Effector memory CD8-positive, alpha-beta T cell (primary cell): ENCODE results near the gene HTT.
A peak's percentile ranks its signal among the peaks of the same experiment; 100 is the strongest.

ENCODE experiments used
- ATAC-seq: fragments of 150-1000 bp; cut with Tn5 transposase; replicated peaks from 2 replicates; pipeline ENCODE4 v1.10.0; 2021; ENCODE audit warnings: mild to moderate bottlenecking, moderate library complexity
- DNase-seq, 3 experiments: peaks; one replicate each; pipeline ENCODE4 v3.0.0; 2021
- H3K27ac Mint-ChIP-seq, 2 donors: one replicate each; pipeline ENCODE4 v1.8.0; 2022; ENCODE audit warnings: mild to moderate bottlenecking in 2 of 2, mixed read lengths in 2 of 2, moderate library complexity in 2 of 2
- H3K27me3 Mint-ChIP-seq, 2 donors: one replicate each; pipeline ENCODE4 v1.8.0; 2022; ENCODE audit warnings: mixed read lengths in 2 of 2
- H3K36me3 Mint-ChIP-seq: one replicate; pipeline ENCODE4 v1.8.0; 2022; ENCODE audit warnings: mild to moderate bottlenecking, moderate library complexity, mixed read lengths; ENCODE audit not compliant: insufficient read depth
- H3K4me1 Mint-ChIP-seq, 2 donors: one replicate each; pipeline ENCODE4 v1.8.0; 2022; ENCODE audit warnings: low read depth in 2 of 2, mixed read lengths in 2 of 2
- H3K4me3 Mint-ChIP-seq, 2 donors: one replicate each; pipeline ENCODE4 v1.8.0; 2022; ENCODE audit warnings: mild to moderate bottlenecking in 2 of 2, mixed read lengths in 2 of 2, moderate library complexity in 2 of 2
- H3K9me3 Mint-ChIP-seq, 2 donors: one replicate each; pipeline ENCODE4 v1.8.0; 2022; ENCODE audit warnings: mixed read lengths in 2 of 2

Gene HTT

DNA sequence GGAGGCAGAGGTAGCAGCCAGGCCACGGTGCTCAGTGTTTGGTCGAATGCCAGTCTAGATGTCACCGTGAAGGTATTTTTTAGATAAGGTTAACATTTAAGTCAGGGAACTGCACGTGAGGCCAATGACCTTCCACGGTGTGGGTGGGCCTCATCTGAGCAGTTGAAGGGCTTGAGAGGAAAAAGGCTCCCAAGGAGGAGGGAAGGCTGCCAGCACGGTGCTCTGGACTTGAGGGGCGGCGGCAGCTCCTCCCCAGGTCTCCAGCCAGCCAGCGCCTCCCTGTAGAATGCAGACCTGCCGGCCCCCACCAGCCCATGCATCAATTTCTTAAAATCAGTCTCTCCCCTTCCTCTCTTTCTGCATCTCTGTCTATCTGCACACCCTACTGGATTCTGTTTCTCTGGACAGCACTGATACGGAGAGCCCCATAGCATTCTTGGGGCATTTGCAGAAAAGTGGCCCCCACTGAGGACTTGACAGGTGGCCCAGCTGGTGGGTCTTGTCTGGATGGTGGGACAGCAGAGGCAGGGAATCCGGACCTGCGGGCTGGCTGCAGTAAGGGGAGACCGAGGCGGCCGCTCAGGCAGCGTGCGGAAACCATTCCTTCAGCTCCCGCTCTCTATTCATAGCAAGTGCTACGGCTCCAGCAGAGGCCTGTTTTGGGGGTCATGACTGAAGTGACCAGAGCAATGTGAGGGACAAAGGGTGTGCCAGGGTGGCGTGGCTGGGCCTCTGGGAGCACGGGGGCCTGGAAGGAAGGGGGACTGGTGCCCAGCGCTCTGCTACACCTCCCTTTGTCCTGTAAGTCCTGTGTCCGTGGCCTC is 210.5 kb downstream of the HTT start:
- ATAC-seq (no peak), DNase-seq (no peak)
- Mint-ChIP-seq H3K9me3 (no peaks in the 10 kb centered on the region), H3K27ac (no peak overlapping the region), H3K36me3 (no peaks in the 10 kb centered on the region), H3K4me1 (no peaks in the 10 kb centered on the region), H3K4me3 (no peak overlapping the region), H3K27me3 (peaks cover 35 to 71% of the 10 kb centered on the region in 2 donors)

DNA sequence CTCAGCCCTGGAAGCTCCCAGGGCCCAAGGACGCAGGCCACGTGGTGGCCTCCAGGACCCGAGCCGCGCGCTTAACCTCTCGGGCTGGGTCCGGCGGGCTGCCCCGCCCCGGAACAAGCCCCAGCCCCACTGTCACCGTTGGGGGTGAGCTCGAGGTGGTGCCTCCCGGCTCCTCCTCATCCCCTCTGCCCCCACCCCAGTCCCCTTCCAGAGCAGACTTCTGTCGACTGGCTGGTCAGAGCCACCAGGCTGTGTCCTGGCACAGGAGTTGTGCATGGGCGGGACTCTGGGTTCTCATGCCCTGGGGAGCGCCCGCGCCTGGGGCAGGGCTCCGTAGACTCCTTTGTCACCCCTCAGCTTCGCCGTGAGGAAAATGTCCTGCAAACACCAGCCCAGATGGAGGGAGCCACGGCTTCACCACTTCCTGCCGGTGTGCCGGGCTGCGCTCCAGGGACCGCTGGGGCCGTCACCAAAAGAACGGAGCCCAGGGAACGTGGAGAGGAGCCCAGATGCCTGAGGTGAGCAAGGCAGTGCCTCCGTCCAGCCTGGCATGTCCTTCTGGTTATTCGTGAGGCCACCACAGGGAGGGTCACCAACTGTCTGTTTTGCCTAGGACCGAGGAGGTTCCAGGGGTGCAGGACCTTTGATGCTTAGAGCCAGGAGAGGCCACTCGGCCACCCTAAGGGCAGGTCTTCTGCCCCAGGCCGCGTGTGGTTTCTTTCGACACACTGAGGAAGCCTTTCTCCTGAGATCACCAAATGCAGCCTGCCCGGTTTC is 211.3 kb downstream of the HTT start:
- Mint-ChIP-seq H3K4me3 (no peak overlapping the region), H3K27ac (no peak overlapping the region), H3K9me3 (no peaks in the 10 kb centered on the region), H3K27me3 (peaks cover 35 to 71% of the 10 kb centered on the region in 2 donors), H3K4me1 (no peaks in the 10 kb centered on the region), H3K36me3 (no peaks in the 10 kb centered on the region)
- DNase-seq (no peak), ATAC-seq (peak; percentile 37)

DNA sequence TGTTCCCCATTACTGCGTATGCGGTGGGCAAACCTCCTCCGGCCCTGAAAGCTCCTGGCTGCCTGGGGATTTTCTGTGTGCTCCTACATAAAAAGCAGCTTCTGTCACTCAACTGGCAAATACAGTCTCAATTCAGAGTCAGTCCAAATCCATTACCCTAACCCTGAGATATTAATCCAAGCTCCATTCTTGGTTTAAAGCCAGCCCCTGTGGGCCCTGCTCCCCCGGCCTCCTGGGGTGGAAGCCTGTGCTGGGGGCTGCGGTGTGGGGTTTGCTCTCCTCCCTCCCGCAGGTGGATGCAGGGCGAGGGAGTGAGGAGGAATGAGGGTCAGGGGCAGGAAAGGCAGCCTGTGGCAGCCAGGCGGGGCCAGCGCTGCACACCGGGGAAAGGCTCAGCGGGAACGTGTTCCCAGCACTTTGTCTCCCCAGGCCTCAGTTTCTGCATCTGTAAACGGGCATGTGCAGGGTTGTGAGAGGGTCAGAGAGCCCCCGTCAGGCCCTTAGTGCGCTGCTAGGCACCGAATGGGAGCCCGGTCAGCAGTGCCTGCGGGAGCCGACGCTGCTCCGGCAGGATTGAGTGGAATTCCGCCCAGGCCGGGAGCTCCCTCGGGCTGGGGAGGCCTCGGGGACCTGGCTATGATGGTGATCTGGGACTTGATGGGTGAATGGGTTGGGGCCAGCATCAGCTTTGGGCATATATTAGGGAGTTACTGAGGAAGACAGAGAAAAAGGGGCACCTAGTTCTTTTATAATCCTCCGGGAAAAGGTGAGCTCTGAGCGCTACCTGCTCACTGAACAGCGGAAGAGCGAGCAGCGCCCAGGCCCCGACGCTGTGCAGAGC is 212.1 kb downstream of the HTT start:
- no peak overlapping the region for H3K27ac Mint-ChIP-seq

DNA sequence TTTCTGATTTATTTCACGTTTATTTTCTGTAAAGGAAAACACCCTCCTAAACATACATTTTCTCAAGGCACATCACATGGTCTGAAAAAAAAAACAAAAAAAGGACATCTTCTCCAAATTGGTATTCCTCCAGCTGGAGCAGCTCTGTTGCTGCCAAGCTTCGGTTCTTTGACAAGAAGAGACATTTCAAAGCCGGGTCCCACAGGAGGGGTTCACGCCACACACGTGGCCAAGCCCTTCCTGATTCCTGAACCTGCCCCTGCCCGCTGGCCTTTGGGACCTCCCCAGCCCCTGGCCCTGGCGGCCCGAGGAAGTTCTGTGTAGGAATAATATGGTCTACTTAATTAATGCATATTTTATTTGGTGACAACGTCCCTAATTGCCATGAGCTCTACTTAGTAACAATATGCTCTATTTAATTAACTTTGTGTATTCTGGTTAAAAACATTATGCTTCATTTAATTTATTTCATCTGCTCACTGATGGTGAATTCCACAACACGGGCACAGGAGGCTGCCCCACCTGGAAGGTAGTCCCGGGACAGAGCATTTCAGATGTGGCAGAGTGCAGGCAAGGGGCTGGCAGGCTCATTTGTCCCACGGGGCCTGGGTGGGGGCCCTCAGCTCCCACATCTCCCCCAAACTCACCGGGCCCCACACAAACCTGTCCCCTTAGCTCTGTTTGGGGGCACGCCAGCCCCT is 212.9 kb downstream of the HTT start:
- no peaks in the 10 kb centered on the region for H3K9me3 Mint-ChIP-seq
- H3K4me3 Mint-ChIP-seq = no peak overlapping the region
- H3K4me1 Mint-ChIP-seq = peaks cover 6 to 7% of the 10 kb centered on the region in 2 donors
- peaks cover 28 to 68% of the 10 kb centered on the region in 2 donors for H3K27me3 Mint-ChIP-seq
- ATAC-seq (no peak), DNase-seq (no peak)
- no peak overlapping the region for H3K27ac Mint-ChIP-seq
- peaks cover 3% of the 10 kb centered on the region for H3K36me3 Mint-ChIP-seq

More for the DNA sequence above, 212.1 kb downstream of the HTT start:
- H3K27me3 Mint-ChIP-seq = peaks cover 32 to 68% of the 10 kb centered on the region in 2 donors
- DNase-seq (no peak), ATAC-seq (no peak)
- no peaks in the 10 kb centered on the region for H3K36me3 Mint-ChIP-seq
- no peaks in the 10 kb centered on the region for H3K9me3 Mint-ChIP-seq
- no peak overlapping the region for H3K4me3 Mint-ChIP-seq
- H3K4me1 Mint-ChIP-seq = peaks cover 2% of the 10 kb centered on the region in 2 donors

DNA sequence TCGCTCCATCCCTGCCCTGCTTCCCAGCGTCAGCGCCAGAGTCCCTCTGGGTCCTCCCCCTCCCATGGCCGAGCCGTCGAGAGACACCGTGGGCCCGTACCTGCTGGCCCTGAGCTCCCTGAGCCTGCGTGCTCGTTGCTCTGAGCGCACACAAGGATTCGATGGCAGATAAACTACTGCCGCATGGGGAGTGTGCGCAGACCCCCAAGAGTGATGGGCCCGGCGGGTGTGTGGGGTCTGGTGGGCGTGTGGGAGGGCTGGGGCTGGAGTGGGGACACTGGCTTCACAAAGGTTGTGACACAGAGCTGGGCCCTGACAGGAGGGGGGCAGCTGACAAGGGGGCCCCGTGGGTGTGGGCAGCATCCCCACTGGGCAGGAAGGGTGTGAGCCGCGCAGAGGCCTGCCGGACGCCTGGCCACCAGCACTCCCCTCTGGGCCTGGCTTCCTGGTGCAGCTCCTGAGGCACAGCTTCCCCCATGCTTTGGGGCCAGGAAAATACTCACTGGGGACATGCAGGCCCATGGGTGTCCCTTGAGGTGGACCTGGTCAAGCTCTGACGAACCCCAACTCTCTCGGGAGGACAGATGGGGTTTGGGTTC is 213.6 kb downstream of the HTT start:
- no peak for ATAC-seq
- peaks cover 22 to 62% of the 10 kb centered on the region in 2 donors for H3K27me3 Mint-ChIP-seq
- no peak overlapping the region for H3K27ac Mint-ChIP-seq
- H3K4me3 Mint-ChIP-seq = no peak overlapping the region
- H3K36me3 Mint-ChIP-seq = peaks cover 3% of the 10 kb centered on the region
- H3K9me3 Mint-ChIP-seq = no peaks in the 10 kb centered on the region
- H3K4me1 Mint-ChIP-seq = peaks cover 6 to 7% of the 10 kb centered on the region in 2 donors
- DNase-seq = no peak

DNA sequence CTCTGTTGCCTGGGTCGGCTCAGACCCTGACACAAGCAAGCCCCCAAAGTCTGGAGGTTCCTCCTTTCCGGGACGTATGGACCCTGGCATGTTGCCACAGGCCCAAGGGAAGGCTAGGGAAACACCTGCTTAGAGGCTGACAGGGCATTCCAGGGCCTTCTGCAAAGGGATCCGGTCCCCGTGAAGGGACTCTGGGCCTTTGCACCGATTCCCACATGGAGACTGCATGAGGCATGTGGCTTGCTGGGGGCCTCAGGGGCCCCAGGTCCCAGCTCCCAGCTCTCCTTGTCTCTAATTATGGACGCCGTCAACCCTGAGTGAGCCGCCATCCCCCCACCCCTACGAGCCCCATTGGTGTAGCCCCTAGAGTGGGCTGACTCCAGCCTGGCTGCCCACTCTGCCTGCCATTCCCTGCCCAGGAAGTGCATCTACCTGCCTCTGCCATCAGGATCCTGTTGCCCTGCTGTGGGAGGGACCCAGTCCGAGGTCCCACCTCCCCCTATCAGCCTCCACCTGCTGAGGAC is 214.2 kb downstream of the HTT start:
- DNase-seq = no peak
- H3K27me3 Mint-ChIP-seq = peaks cover 16 to 56% of the 10 kb centered on the region in 2 donors
- peaks cover 9 to 10% of the 10 kb centered on the region in 2 donors for H3K4me1 Mint-ChIP-seq
- peaks cover 3% of the 10 kb centered on the region for H3K36me3 Mint-ChIP-seq
- H3K9me3 Mint-ChIP-seq = no peaks in the 10 kb centered on the region
- H3K4me3 Mint-ChIP-seq = no peak overlapping the region
- H3K27ac Mint-ChIP-seq = no peak overlapping the region
- no peak for ATAC-seq

DNA sequence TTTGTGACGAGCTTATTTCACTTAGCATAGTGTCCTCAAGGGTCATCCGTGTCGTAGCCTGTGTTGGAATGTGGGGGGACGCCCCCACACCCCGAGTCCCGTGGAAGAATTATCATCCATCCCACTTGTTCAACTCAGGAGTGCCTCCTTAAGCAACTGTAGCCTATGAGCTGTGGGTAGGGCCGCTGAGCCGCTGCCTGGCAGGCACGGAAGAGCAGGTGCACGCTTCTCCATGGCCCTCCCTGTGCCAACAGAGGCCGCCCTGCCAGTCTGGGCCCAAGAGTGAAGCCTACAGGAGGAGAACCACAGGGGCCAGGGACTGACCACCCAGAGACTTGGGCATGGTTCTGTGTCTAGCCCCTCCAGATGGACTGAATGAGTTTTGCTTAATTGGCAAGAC is 216.0 kb downstream of the HTT start:
- peaks cover 3% of the 10 kb centered on the region for H3K36me3 Mint-ChIP-seq

DNA sequence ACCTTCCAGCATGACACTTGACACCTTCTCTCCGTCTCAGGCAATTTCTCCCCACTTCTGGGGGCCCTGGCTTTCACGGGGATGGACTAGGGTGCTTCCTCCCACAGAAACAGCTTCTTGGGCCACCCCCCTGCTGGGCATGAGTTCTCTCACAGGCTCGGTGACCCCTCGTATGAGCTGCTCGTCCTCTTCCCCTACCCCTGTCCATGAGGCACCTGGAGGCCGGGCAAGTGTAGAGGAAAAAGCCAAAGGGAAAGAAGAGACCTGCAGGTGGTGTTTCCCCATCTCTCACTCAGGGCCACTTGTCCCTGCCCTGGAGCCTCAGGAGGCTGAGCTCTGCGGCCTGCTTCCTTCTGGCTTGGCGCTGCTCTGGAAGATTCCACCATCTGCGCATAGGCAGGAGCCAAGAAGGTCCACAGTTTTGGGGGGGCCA is 216.4 kb downstream of the HTT start:
- Mint-ChIP-seq H3K4me3 (no peak overlapping the region), H3K36me3 (peaks cover 3% of the 10 kb centered on the region), H3K27ac (no peak overlapping the region), H3K27me3 (peaks cover 8 to 41% of the 10 kb centered on the region in 2 donors), H3K4me1 (peaks cover 18% of the 10 kb centered on the region in 2 donors), H3K9me3 (no peaks in the 10 kb centered on the region)
- ATAC-seq = no peak
- DNase-seq = no peak

More for the DNA sequence above, 216.0 kb downstream of the HTT start:
- no peak for ATAC-seq
- no peak overlapping the region for H3K4me3 Mint-ChIP-seq
- peaks cover 18% of the 10 kb centered on the region in 2 donors for H3K4me1 Mint-ChIP-seq
- no peaks in the 10 kb centered on the region for H3K9me3 Mint-ChIP-seq
- H3K27me3 Mint-ChIP-seq = peaks cover 8 to 43% of the 10 kb centered on the region in 2 donors
- H3K27ac Mint-ChIP-seq = no peak overlapping the region
- no peak for DNase-seq

DNA sequence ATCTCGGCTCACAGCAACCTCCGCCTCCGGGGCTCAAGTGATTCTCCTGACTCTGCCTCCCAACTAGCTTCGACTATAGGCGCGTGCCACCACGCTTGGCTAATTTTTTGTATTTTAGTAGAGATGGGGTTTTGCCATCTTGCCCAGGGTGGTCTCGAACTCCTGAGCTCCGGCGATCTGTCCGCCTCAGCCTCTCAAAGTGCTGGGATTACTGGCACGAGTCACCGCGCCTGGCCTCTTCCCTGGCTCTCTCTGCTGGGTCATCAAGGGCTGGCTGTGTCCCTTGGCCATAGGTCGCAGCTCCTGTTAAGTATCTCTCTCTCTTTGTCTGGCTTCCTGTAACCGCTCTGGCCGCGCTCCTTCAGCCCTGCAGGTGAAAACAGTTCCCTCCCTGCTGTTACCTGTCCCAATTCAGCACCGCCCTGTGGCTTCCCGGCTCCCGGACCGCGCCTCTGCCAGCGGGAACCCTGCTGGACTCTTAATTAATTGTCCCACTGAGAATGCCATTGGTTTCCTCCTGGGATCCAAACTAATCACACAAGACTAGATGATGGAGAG is 217.0 kb downstream of the HTT start:
- Mint-ChIP-seq H3K27me3 (peaks cover 7 to 35% of the 10 kb centered on the region in 2 donors), H3K4me1 (peaks cover 18 to 22% of the 10 kb centered on the region in 2 donors)

DNA sequence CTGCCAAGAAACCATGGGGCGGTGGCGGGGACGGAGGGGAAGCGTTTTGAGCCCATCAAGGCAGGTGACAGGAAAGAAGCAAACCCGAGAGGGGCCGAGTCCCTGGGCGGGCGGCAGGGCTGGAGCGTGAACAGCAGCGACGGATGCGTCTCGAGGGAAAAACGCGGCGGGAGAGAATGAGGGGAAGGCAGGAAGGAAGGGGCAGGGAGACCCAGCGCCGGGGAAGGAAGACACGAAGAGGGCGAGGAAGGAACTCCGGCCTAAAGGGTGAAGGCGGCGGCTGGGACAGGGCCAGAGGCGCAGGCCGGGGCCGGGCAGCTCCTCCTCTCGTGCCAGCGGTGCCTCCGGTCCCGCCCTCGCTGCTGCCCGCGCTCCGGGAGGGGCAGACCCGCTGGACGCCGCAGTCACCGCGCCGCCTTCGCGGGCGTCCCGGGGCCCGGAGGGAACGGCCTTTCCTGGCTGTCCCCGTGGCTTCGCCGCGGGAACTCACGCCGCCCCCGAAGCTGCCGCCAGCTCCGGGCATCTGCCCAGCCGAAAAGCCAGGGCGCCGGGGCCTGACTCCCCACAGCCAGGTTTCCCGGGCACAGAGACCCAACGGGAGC is 217.6 kb downstream of the HTT start:
- Mint-ChIP-seq H3K36me3 (peaks cover 3% of the 10 kb centered on the region), H3K4me3 (peak overlapping the region; percentile 85 to 96), H3K27me3 (peaks cover 1 to 30% of the 10 kb centered on the region in 2 donors), H3K4me1 (peaks cover 19 to 22% of the 10 kb centered on the region in 2 donors), H3K27ac (peak overlapping the region; percentile 86 to 90), H3K9me3 (no peaks in the 10 kb centered on the region)
- ATAC-seq (peak; percentile 23), DNase-seq (peak in 1 of 3 experiments; percentile 21)

More for the DNA sequence above, 217.0 kb downstream of the HTT start:
- Mint-ChIP-seq H3K4me3 (peak overlapping the region; percentile 85 to 96), H3K27ac (peak overlapping the region; percentile 86 to 90), H3K9me3 (no peaks in the 10 kb centered on the region), H3K36me3 (peaks cover 3% of the 10 kb centered on the region)
- DNase-seq (no peak), ATAC-seq (no peak)

DNA sequence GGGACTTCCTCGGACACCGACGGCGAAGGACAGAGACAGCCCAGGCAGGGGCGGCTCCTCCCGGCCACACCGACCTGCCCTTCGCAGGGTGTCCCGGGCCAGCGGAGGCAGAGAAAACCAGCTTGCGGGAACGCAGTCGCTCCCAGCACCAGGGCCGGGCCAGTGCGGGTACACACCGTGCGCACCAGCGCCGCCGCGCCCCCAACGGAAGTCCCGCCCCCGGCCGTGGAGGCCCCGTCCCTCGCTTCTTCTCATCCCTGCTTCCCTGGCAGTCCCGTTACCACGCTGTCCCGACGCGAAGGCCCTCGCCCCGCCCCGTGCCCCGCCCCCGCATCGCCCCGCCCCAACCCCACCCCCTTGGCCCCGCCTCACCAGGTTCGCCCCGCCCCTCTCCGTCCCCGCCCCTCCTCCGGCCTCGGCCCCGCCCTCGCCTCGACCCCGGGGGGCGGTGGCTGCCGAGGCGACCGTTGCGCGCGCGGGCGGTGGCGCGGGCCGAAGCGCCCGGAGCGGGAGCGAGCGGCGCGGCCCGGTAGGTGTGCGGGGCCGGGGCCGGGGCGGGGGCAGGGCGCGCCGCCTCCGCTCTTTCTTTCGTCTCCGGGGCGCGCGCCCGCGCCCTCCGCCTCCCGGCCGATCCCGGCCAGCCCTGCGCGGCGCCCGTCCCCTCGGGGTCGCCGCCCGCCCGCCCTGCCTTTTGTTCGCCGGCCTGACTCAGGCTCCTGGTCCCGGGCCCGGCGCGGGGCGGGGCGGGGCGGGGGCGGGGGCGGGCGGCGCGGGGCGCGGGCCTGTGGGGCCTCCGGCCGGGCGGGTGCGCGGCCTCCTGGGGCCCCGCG is 218.3 kb downstream of the HTT start, which contains the start of gene RGS12:
Gene RGS12 (plus strand): TSS at position 451 of the 830 bp plus-strand sequence. CDS start 23,150 bp downstream, outside the sequence.
- peak within 1 kb of the TSS; percentile 85 to 96 for H3K4me3 Mint-ChIP-seq
- no peaks in the 10 kb centered on the region for H3K9me3 Mint-ChIP-seq
- H3K27me3 Mint-ChIP-seq = peaks cover 0 to 22% of the 10 kb centered on the region in 2 donors
- peak; percentile 82 for ATAC-seq
- H3K36me3 Mint-ChIP-seq = peaks cover 3% of the 10 kb centered on the region
- peak; percentile 68 to 78 (median 70) for DNase-seq
- peak within 1 kb of the TSS; percentile 86 to 90 for H3K27ac Mint-ChIP-seq
- H3K4me1 Mint-ChIP-seq = peaks cover 22% of the 10 kb centered on the region in 2 donors
